ENCODE measurements around the gene IFIH1. TPM values are rescaled to one million over a fixed set of nuclear protein-coding genes. Genes with fewer than 3 reads are reported as not detected.

The IFIH1 gene
- total RNA-seq, 4 donors from 2014 or later: 17.2 to 23.7 (median 20.8) TPM

- H3K27me3 ChIP-seq: no peaks in the 10 kb centered on the region
- no peaks in the 10 kb centered on the region for H3K9me3 ChIP-seq
- DNase-seq: no peak
- H3K4me1 ChIP-seq: peaks cover 0 to 11% of the 10 kb centered on the region in 2 donors
- intact Hi-C loops (cut with DNase I): no loop called here
- 77 to 90% methylated on average over 1 of the region's 1 CpG for WGBS, 2 donors
- no peak overlapping the region for H3K4me3 ChIP-seq (replicated peaks in 1 of 3)
- TF ChIP-seq CTCF (IDR thresholded peaks at IDR 0.05) (no peak), POLR2A (IDR thresholded peaks at IDR 0.05) (no peak)
- H3K36me3 ChIP-seq: no peaks in the 10 kb centered on the region
- H3K27ac ChIP-seq: no peak overlapping the region
Observed at GRCh38 chr2:162243715-162244114, 74.8 kb downstream of the IFIH1 start.

DNA sequence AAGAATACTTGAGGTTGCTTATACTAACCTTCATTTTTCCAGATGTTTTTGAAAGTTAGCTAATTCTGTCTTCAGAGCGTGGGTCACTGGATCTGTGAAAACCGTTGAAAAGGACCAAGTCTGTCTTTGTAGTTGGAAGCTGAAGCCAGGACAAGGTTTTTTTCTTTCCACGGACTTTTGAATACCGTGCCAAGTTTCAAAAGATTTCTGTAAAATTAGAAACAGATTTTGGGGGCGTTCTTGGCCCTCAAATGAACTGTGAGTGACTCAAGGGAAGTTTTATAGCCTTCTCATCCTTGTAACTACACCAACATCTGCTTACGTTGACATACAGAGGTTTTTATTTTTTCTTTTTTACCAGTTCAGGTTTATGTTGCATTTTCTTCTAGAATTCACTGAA, 75.2 kb downstream of the IFIH1 start, which contains the start of gene FAP:
Gene FAP, minus strand, starts transcription at position 152 of the 400 bp plus-strand sequence. Its CDS starts 118 bp downstream, at position 34.
- Histone ChIP-seq H3K9me3 (no peaks in the 10 kb centered on the region), H3K4me1 (peaks cover 0 to 11% of the 10 kb centered on the region in 2 donors), H3K36me3 (no peaks in the 10 kb centered on the region), H3K4me3 (replicated peaks in 1 of 3) (no peak within 1 kb of the TSS), H3K27ac (no peak within 1 kb of the TSS), H3K27me3 (no peaks in the 10 kb centered on the region)
- DNase-seq: no peak
- TF ChIP-seq CTCF (IDR thresholded peaks at IDR 0.05): no peak
- TF ChIP-seq POLR2A (IDR thresholded peaks at IDR 0.05): no peak
- intact Hi-C loops (cut with DNase I): no loop called here
- 25 to 32% methylated on average over 6 of the region's 6 CpGs for WGBS, 2 donors

GRCh38 chr2:162242586-162243280, 75.8 kb downstream of the IFIH1 start:
- H3K27ac ChIP-seq: no peak overlapping the region
- DNase-seq: no peak
- H3K27me3 ChIP-seq: no peaks in the 10 kb centered on the region
- no peaks in the 10 kb centered on the region for H3K9me3 ChIP-seq
- H3K4me3 ChIP-seq (replicated peaks in 1 of 3): no peak overlapping the region
- WGBS, 2 donors: 45% methylated on average over 5 of the region's 5 CpGs
- TF ChIP-seq CTCF (IDR thresholded peaks at IDR 0.05) (no peak), POLR2A (IDR thresholded peaks at IDR 0.05) (no peak)
- peaks cover 0 to 11% of the 10 kb centered on the region in 2 donors for H3K4me1 ChIP-seq
- intact Hi-C loops (cut with DNase I): no loop called here
- no peaks in the 10 kb centered on the region for H3K36me3 ChIP-seq

DNA sequence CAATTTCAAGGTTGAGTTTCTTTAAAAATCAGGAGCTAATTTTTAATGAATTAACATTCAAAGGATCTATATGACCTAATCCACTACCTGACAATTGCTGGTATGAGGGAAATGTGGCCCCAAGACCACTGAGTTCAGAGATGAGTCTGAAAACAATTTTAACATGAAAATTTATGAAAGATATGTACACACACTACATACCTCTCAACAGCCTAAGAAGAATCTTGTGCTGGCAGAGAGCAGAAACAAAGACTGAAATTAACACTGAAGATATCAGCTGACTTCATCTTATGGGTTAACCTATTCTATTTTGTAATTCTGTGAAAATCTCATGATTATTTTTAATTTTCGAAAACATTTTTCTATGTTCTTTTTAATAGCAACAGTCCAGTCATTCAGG, 76.9 kb downstream of the IFIH1 start:
- H3K27me3 ChIP-seq: no peaks in the 10 kb centered on the region
- no peak overlapping the region for H3K4me3 ChIP-seq (replicated peaks in 1 of 3)
- no peaks in the 10 kb centered on the region for H3K9me3 ChIP-seq
- H3K4me1 ChIP-seq: peaks cover 0 to 11% of the 10 kb centered on the region in 2 donors
- H3K36me3 ChIP-seq: no peaks in the 10 kb centered on the region
- DNase-seq: no peak
- no peak overlapping the region for H3K27ac ChIP-seq
- TF ChIP-seq CTCF (IDR thresholded peaks at IDR 0.05) (no peak), POLR2A (IDR thresholded peaks at IDR 0.05) (no peak)
- 85 to 97% methylated on average over 1 of the region's 1 CpG for WGBS, 2 donors
- intact Hi-C loops (cut with DNase I): no loop called here

GRCh38 chr2:162234620-162235462, 83.6 kb downstream of the IFIH1 start:
- no peak for TF ChIP-seq POLR2A (IDR thresholded peaks at IDR 0.05)
- TF ChIP-seq CTCF (IDR thresholded peaks at IDR 0.05): no peak
- H3K4me1 ChIP-seq: no peaks in the 10 kb centered on the region
- no peak overlapping the region for H3K4me3 ChIP-seq (replicated peaks in 1 of 3)
- H3K36me3 ChIP-seq: no peaks in the 10 kb centered on the region
- 94 to 98% methylated on average over 21 to 25 of the region's 38 CpGs for WGBS, 2 donors
- intact Hi-C loops (cut with DNase I): no loop called here
- no peak overlapping the region for H3K27ac ChIP-seq
- DNase-seq: no peak
- no peaks in the 10 kb centered on the region for H3K27me3 ChIP-seq
- no peaks in the 10 kb centered on the region for H3K9me3 ChIP-seq

All from thyroid gland (tissue), 4 donors.